Psoas muscle (tissue), 8 donors: ENCODE results near the gene SYNE2. TPM values are rescaled to one million over a fixed set of nuclear protein-coding genes. Genes with fewer than 3 reads are reported as not detected.
"Not testable (repeated sequence)": the region's sequence is repeated elsewhere in the genome, so short reads cannot be mapped to it uniquely, and the experiment has no call there.

Experiments
- ATAC-seq, 4 donors: fragments of 200-7000 bp; cut with Tn5 transposase; one replicate each; pipeline ENCODE4 v1.9.1; 2020; ENCODE audit warnings: moderate library complexity in 3 of 4, mild to moderate bottlenecking in 2 of 4
- DNase-seq, 2 donors: peaks; one replicate each; pipeline ENCODE4 v3.0.0-alpha.2; 2020
- H3K27ac ChIP-seq: fragments of 200-600 bp; one replicate; pipeline ENCODE4 v1.8.0; 2022
- H3K27me3 ChIP-seq, 3 donors: fragments of 200-600 bp in 1 of 3; one replicate each; pipeline versions ENCODE4 v1.6.1 to v1.8.0; 2013 to 2022; ENCODE audit warnings: low read length in 2 of 3, mild to moderate bottlenecking in 2 of 3, moderate library complexity in 1 of 3; ENCODE audit not compliant: insufficient read depth in 3 of 3
- H3K36me3 ChIP-seq, 2 donors: fragments of 200-600 bp in 1 of 2; one replicate each; pipeline versions ENCODE4 v1.6.1 to v1.8.0; 2013 to 2022; ENCODE audit warnings: low read depth in 1 of 2, mild to moderate bottlenecking in 1 of 2, moderate library complexity in 1 of 2; ENCODE audit not compliant: insufficient read depth in 1 of 2
- H3K4me1 ChIP-seq: fragments of 200-600 bp; one replicate; pipeline ENCODE4 v1.8.0; 2022
- H3K4me3 ChIP-seq: fragments of 200-600 bp; one replicate; pipeline ENCODE4 v1.8.0; 2022; ENCODE audit warnings: mild to moderate bottlenecking
- H3K9me3 ChIP-seq: fragments of 200-600 bp; one replicate; pipeline ENCODE4 v1.8.0; 2022
- CTCF ChIP-seq: fragments of 200-600 bp; IDR thresholded peaks from one replicate; pipeline ENCODE4 v1.8.0; 2022; ENCODE audit warnings: antibody characterized with exemption
- WGBS, 3 donors: extraction: QIAGEN DNeasy Blood & Tissue Kit; methylation state at CpG; one replicate each; pipeline versions ENCODE4 v1.1.6 to v1.1.7; 2013; 5-methylcytosine and 5-hydroxymethylcytosine counted together
- intact Hi-C, 2 donors: fragments of 100-400 bp; cut with DNase I; formaldehyde crosslinking; loops; one replicate each; pipeline versions ENCODE4 v1.11.0 to v1.14.2; 2022
- polyA plus RNA-seq, 3 donors: library from polyadenylated mRNA; stranded (reverse); fragments of 200-250 nt; gene quantifications; one replicate each; pipeline ENCODE4 v1.2.3, GENCODE V29; 2013
- total RNA-seq, 4 donors: library from RNA; stranded (reverse); fragmentation: NEBNext Ultra II Directional in 2 of 4; extraction: Animal tissue kit (Norgen Biotek cat#: 25700) in 2 of 4; gene quantifications; one replicate each; pipeline versions ENCODE4 v1.2.1 to v1.2.4, GENCODE V29; 2021 to 2023
- donor health status: healthy with polysubstance abuse.
- donor health status: DM: no; HTN: no; CAD: no; lungs with moderate emphysema.
- donor health status: Bipolar disorder and iron deficiency.
- donor health status: healthy.
- donor health status: DM: yes; HTN: yes; CAD: no.
- donor health status: DM: no; HTN: no; CAD: no.
- donor health status: DM: no; HTN: no; CAD: no.
- donor health status: DM: yes; HTN: yes; CAD: no.

The SYNE2 gene
- total and polyA plus RNA-seq, 7 donors = 23.0 to 239 (median 150) TPM

GRCh38 chr14:64178814-64179213, 326.0 kb downstream of the SYNE2 start:
- no peak for ATAC-seq
- Histone ChIP-seq H3K27me3 (no peaks in the 10 kb centered on the region), H3K4me3 (no peak overlapping the region), H3K36me3 (peaks cover 0 to 79% of the 10 kb centered on the region in 2 donors), H3K9me3 (no peaks in the 10 kb centered on the region), H3K27ac (no peak overlapping the region), H3K4me1 (no peaks in the 10 kb centered on the region)
- intact Hi-C loops = loop anchor here in 1 of 2 donors (5.0 kb wide), 1 partner anchor 37 kb away; no protein-coding TSS in a partner anchor
- no peak for TF ChIP-seq CTCF
- no peak for DNase-seq
- 91 to 94% (median 94%) methylated on average over 3 of the region's 3 CpGs for WGBS, 3 donors

DNA sequence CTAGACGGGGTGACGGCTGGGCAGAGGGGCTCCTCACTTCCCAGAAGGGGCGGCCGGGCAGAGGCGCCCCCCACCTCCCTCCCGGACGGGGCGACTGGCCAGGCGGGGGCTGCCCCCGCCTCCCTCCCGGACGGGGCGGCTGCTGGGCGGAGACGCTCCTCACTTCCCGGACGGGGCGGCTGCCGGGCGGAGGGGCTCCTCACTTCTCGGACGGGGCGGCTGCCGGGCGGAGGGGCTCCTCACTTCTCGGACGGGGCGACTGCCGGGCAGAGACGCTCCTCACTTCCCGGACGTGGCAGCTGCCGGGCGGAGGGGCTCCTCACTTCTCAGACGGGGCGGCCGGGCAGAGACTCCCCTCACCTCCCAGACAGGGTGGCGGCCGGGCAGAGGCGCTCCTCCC, 330.1 kb downstream of the SYNE2 start:
- not testable (repeated sequence) for DNase-seq
- peaks cover 4 to 69% of the 10 kb centered on the region in 2 donors for H3K36me3 ChIP-seq

GRCh38 chr14:64184103-64184729, 331.4 kb downstream of the SYNE2 start:
- no peaks in the 10 kb centered on the region for H3K9me3 ChIP-seq
- H3K27ac ChIP-seq = no peak overlapping the region
- no peak for TF ChIP-seq CTCF
- no peaks in the 10 kb centered on the region for H3K4me1 ChIP-seq
- no peaks in the 10 kb centered on the region for H3K27me3 ChIP-seq
- intact Hi-C loops = no loop called here
- H3K4me3 ChIP-seq = no peak overlapping the region
- peak in 2 of 4 donors; percentile 53 to 56 for ATAC-seq
- WGBS, 3 donors = 45 to 89% (median 69%) methylated on average over 7 of the region's 7 CpGs
- peaks cover 4 to 69% of the 10 kb centered on the region in 2 donors for H3K36me3 ChIP-seq
- DNase-seq = no peak

More for the DNA sequence above, 330.1 kb downstream of the SYNE2 start:
- ATAC-seq, H3K4me3 ChIP-seq, H3K27ac ChIP-seq, intact Hi-C loops, H3K9me3 ChIP-seq, H3K27me3 ChIP-seq, H3K4me1 ChIP-seq: not testable (repeated sequence)
- WGBS, 3 donors = 96 to 98% (median 98%) methylated on average over 19 to 40 of the region's 40 CpGs

DNA sequence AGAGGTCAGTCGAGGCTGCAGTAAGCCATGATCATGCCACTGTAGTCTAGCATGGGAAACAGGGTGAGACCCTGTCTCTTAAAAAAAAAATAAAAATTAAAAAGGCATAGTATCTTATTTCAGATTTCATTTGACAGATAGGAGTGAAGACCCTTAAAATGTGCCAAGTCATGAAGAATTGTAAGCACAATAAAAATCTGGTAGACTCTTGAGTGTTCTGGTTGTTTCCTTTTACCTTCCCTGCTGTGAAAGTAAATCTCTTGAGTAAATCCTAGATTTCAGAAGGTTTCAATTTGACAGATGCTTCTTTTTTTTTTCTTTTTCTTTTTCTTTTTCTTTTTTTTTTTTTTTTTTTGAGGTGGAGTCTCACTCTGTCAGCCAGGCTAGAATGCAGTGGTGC, 332.4 kb downstream of the SYNE2 start:
- H3K36me3 ChIP-seq = peaks cover 4 to 69% of the 10 kb centered on the region in 2 donors
- H3K27me3 ChIP-seq = no peaks in the 10 kb centered on the region
- DNase-seq (no peak), ATAC-seq (no peak)
- no peak for TF ChIP-seq CTCF
- no peaks in the 10 kb centered on the region for H3K9me3 ChIP-seq
- no peak overlapping the region for H3K27ac ChIP-seq
- no peaks in the 10 kb centered on the region for H3K4me1 ChIP-seq
- no peak overlapping the region for H3K4me3 ChIP-seq
- intact Hi-C loops = no loop called here
- 78 to 96% (median 93%) methylated on average over 1 of the region's 1 CpG for WGBS, 3 donors

- Histone ChIP-seq H3K4me3 (no peak overlapping the region), H3K9me3 (no peaks in the 10 kb centered on the region), H3K27me3 (no peaks in the 10 kb centered on the region), H3K4me1 (no peaks in the 10 kb centered on the region), H3K27ac (no peak overlapping the region), H3K36me3 (peaks cover 4 to 70% of the 10 kb centered on the region in 2 donors)
- 81 to 87% (median 86%) methylated on average over 12 of the region's 12 CpGs for WGBS, 3 donors
- DNase-seq (no peak), ATAC-seq (no peak)
- no peak for TF ChIP-seq CTCF
- intact Hi-C loops = no loop called here
Observed at GRCh38 chr14:64186231-64187129, 333.7 kb downstream of the SYNE2 start.
